Colonic mucosa (tissue), 4 donors: ENCODE data around the gene KIF26A. TPM values are rescaled to one million over a fixed set of nuclear protein-coding genes. Genes with fewer than 3 reads are reported as not detected.

Source experiments
- DNase-seq: peaks from one replicate; pipeline ENCODE4 v3.0.0-alpha.2; 2020
- H3K27ac ChIP-seq: fragments of 200-600 bp; one replicate; pipeline ENCODE4 v1.8.0; 2021
- H3K27me3 ChIP-seq: fragments of 200-600 bp; one replicate; pipeline ENCODE4 v1.8.0; 2021
- H3K36me3 ChIP-seq: fragments of 200-600 bp; one replicate; pipeline ENCODE4 v1.8.0; 2021
- H3K4me1 ChIP-seq: fragments of 200-600 bp; one replicate; pipeline ENCODE4 v1.8.0; 2021; ENCODE audit warnings: mild to moderate bottlenecking
- H3K4me3 ChIP-seq: fragments of 200-600 bp; one replicate; pipeline ENCODE4 v1.8.0; 2021
- H3K9ac ChIP-seq, 2 donors: one replicate each; pipeline ENCODE4 v1.7.0; 2013; ENCODE audit warnings: control low read depth in 2 of 2, low read depth in 2 of 2, low read length in 2 of 2
- H3K9me3 ChIP-seq: fragments of 200-600 bp; one replicate; pipeline ENCODE4 v1.8.0; 2021
- intact Hi-C: fragments of 100-400 bp; cut with DNase I; formaldehyde crosslinking; loops from one replicate; pipeline ENCODE4 v1.14.1; 2022
- total RNA-seq, 2 donors: library from RNA; stranded (reverse); fragmentation: NEBNext Ultra II Directional in 1 of 2; extraction: Animal tissue kit (Norgen Biotek cat#: 25700) in 1 of 2; gene quantifications; one replicate each; pipeline ENCODE4 v1.2.1, GENCODE V29; 2021
- TF ChIP-seq, protein P1 (sequence below): fragments of 200-600 bp; IDR thresholded peaks from one replicate; pipeline ENCODE4 v1.8.0; 2022; ENCODE audit warnings: antibody characterized with exemption, mild to moderate bottlenecking
- donor health status: healthy.
- donor health status: DM: no; HTN: no; CAD: no.
- donor health status: DM: no; HTN: no; CAD: no.

KIF26A gene
- total RNA-seq, 2 donors from 2014 or later: 6.6 to 20.0 TPM

DNA sequence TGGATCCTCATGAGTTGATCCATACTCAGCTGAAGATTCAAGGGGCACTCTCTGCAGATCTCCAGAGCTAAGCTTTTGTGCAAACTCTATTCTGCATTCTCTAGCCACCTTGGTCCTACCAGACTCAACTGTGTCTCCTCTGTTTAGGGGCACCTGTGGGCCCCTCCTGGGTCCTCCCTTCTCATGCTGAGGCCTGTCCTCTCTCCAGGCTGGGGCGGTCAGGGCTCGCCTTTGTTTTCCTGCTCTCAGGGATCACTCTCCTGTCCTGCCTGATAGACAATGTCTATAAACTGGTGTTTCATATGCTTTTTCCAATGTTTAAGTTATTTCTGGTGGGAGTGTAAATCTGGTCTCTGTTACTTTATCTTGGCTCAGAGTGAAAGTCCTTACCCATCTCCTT lies 11.6 kb upstream of the KIF26A start:
- intact Hi-C loops: no loop called here
- Histone ChIP-seq H3K9ac (no peak overlapping the region), H3K4me1 (no peaks in the 10 kb centered on the region), H3K9me3 (no peaks in the 10 kb centered on the region), H3K27me3 (no peaks in the 10 kb centered on the region), H3K4me3 (no peak overlapping the region), H3K27ac (no peak overlapping the region), H3K36me3 (no peaks in the 10 kb centered on the region)
- TF ChIP-seq, protein P1, sequence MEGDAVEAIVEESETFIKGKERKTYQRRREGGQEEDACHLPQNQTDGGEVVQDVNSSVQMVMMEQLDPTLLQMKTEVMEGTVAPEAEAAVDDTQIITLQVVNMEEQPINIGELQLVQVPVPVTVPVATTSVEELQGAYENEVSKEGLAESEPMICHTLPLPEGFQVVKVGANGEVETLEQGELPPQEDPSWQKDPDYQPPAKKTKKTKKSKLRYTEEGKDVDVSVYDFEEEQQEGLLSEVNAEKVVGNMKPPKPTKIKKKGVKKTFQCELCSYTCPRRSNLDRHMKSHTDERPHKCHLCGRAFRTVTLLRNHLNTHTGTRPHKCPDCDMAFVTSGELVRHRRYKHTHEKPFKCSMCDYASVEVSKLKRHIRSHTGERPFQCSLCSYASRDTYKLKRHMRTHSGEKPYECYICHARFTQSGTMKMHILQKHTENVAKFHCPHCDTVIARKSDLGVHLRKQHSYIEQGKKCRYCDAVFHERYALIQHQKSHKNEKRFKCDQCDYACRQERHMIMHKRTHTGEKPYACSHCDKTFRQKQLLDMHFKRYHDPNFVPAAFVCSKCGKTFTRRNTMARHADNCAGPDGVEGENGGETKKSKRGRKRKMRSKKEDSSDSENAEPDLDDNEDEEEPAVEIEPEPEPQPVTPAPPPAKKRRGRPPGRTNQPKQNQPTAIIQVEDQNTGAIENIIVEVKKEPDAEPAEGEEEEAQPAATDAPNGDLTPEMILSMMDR: no peak
- DNase-seq: no peak

DNA sequence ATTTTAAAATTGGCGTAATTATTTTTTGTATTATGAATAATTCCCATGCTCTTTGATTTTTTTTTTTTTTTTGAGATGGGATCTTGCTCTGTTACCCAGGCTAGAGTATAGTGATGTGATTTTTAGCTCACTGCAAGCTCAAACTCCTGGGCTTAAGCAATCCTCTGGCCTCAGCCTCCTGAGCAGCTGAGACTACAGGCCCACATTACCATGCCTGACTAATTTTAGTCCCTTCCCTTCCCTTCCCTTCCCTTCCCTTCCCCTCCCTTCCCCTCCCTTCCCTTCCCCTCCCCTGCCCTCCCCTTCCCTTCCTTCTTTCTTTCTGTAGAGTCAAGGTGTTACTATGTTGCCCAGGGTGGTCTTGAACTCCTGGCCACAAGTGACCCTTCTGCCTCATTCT lies 9.4 kb upstream of the KIF26A start:
- intact Hi-C loops: no loop called here
- Histone ChIP-seq H3K4me3 (no peak overlapping the region), H3K27ac (no peak overlapping the region), H3K27me3 (peaks cover 6% of the 10 kb centered on the region), H3K36me3 (no peaks in the 10 kb centered on the region), H3K9ac (no peak overlapping the region), H3K4me1 (no peaks in the 10 kb centered on the region), H3K9me3 (no peaks in the 10 kb centered on the region)
- no peak for DNase-seq
- TF ChIP-seq, protein P1: no peak

DNA sequence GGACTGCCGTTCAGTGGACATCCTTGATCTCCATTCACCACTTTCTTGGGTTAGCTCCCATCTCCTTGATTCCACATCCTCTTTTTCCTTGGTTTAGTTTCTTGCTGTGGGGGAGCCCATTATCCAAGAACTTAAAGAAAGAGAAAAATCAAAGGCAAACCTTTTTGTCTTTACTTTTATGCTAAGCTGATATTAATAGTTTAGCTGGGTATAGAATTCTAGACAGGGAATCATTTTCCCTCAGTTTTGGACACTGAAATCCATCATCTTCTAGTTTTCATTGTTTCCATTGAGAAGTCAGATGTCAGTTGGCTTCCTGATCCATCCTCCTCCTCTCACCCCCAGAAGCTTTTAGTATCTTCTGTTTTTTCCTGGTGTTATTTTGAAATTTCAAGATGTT lies 8.8 kb upstream of the KIF26A start:
- H3K27me3 ChIP-seq: peaks cover 12% of the 10 kb centered on the region
- no peak overlapping the region for H3K27ac ChIP-seq
- no peak for DNase-seq
- H3K9me3 ChIP-seq: no peaks in the 10 kb centered on the region
- no peak overlapping the region for H3K4me3 ChIP-seq
- no peaks in the 10 kb centered on the region for H3K36me3 ChIP-seq
- intact Hi-C loops: no loop called here
- H3K4me1 ChIP-seq: no peaks in the 10 kb centered on the region
- TF ChIP-seq, protein P1: no peak
- no peak overlapping the region for H3K9ac ChIP-seq

DNA sequence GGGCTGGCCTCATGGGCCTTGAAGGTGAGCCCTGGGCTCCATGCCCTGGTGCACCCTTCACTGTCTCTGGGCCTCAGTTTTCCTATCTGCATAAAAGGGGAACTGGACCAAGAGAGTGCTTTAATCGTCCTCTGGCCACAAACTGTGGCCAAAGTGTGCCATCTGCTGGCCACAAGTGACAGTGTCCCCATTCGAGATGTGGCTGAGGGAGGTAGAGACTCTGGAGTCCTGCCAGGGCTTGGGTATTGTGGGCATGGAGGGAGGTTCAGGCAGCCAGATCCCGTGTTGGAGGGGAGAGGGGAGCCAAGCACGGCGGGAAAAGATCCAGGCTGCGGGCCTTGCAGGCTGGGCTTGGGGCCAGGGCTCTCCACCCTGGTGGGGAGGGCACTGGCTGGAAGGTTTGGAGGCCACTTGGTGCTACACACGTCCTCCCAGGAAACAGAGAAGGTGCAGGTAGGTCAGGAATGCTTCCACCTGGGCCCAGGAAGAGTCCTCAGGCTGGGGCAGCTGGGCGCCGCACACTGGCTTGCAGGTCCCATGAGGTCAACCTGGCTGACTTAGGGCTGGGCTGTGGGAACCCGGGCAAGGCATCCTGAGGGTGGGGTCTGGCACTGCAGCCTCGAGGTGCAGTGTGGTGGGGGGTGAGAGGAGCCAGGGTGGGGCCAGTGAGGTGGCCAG lies 7.3 kb upstream of the KIF26A start:
- no peak overlapping the region for H3K4me3 ChIP-seq
- intact Hi-C loops: loop anchor here (2.0 to 10.0 kb wide), 3 partner anchors 34 to 214 kb away; no protein-coding TSS in a partner anchor
- no peaks in the 10 kb centered on the region for H3K4me1 ChIP-seq
- no peak overlapping the region for H3K27ac ChIP-seq
- no peak overlapping the region for H3K9ac ChIP-seq
- no peaks in the 10 kb centered on the region for H3K9me3 ChIP-seq
- peak; percentile 69 for DNase-seq
- peaks cover 26% of the 10 kb centered on the region for H3K27me3 ChIP-seq
- TF ChIP-seq, protein P1: peak; percentile 66
- H3K36me3 ChIP-seq: no peaks in the 10 kb centered on the region

DNA sequence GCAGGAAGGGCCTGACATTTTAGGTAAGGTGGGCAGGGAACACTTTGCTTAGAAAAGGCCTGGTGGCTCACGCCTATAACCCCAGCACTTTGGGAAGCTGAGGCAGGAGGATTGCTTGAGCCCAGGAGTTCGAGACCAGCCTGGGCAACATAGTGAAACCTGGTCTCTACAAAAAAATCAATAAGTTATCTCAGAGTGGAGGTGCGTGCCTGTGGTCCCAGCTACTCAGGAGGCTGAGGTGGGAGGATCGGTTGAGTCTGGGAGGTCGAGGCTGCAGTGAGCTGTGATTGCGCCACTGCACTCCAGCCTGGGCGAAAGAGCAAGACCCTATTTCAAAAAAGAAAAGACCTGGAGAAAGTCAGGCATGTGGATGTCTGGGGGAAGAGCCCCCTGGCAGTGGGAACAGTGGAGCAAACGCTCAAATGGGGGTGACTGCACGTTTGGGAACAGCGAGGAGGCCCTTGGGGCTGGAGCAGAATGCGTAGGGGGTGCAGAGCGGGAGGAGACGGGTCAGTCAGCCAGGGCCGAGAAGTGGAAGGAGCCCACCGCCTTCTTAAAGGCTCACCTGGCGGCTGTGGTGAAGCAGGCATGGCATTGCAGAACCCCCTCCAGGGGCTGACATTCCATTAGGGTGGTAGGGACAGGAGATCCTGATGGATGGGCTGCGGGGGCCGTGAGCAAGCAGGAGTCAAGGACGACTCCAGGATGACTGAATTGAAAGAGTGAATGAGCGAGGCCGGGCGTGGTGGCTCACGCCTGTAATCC lies 6.2 kb upstream of the KIF26A start:
- Histone ChIP-seq H3K27me3 (peaks cover 35% of the 10 kb centered on the region), H3K4me1 (no peaks in the 10 kb centered on the region), H3K4me3 (no peak overlapping the region), H3K36me3 (no peaks in the 10 kb centered on the region), H3K9ac (no peak overlapping the region), H3K9me3 (no peaks in the 10 kb centered on the region), H3K27ac (no peak overlapping the region)
- TF ChIP-seq, protein P1: no peak
- no peak for DNase-seq
- intact Hi-C loops: loop anchor here (2.0 to 10.0 kb wide), 3 partner anchors 35 to 213 kb away; no protein-coding TSS in a partner anchor
